GM12878 (cell line): ENCODE results near the gene DLG2. TPM values are rescaled to one million over a fixed set of nuclear protein-coding genes. Genes with fewer than 3 reads are reported as not detected.

Experiments used
- ATAC-seq: fragments of 200-7000 bp; cut with Tn5 transposase; 3 replicates; pipeline ENCODE4 v1.9.1; 2020; ENCODE audit warnings: mild to moderate bottlenecking, moderate library complexity
- BruUV-seq: library from RNA; stranded (reverse); fragments of 400-500 nt; replicated peaks from 2 replicates; lab custom pipeline; 2021; lab: Mats Ljungman, UMichigan
- CTCF ChIA-PET: fragments of 300-600 bp; sonication (Branson Sonifier 250); formaldehyde crosslinking; extraction: SDS; loops from one replicate; lab custom pipeline; 2021; ENCODE audit warnings: inconsistent platforms; lab: Yijun Ruan, JAX
- POLR2A ChIA-PET: fragments of 350-600 bp; formaldehyde crosslinking; extraction: SDS; loops from one replicate; lab custom pipeline; 2021; ENCODE audit warnings: inconsistent platforms; lab: Charles Lee
- RAD21 ChIA-PET: fragments of 300-600 bp; sonication (Branson Sonifier 250); formaldehyde crosslinking; loops from one replicate; lab custom pipeline; 2023; ENCODE audit warnings: antibody characterized with exemption; ENCODE audit not compliant: unreplicated experiment; lab: Charles Lee
- SMC1A ChIA-PET: fragments of 300-600 bp; sonication (Branson Sonifier 250); formaldehyde crosslinking; loops from one replicate; lab custom pipeline; 2023; ENCODE audit not compliant: unreplicated experiment, uncharacterized antibody; lab: Charles Lee
- DNase-seq: peaks from one replicate; pipeline ENCODE4 v3.0.0-alpha.2; 2011; ENCODE audit warnings: low read depth, low spot score
- FAIRE-seq: peaks from 3 replicates; lab custom pipeline; 2011; peaks lifted over from hg19 to GRCh38; lab: Jason Lieb, UNC
- H2AFZ ChIP-seq: 2 replicates; pipeline ENCODE4 v1.6.0; 2011; ENCODE audit warnings: low read depth, low read length, control low read depth; ENCODE audit not compliant: control insufficient read depth
- H3K27ac ChIP-seq: 2 replicates; pipeline ENCODE4 v1.5.1; 2011; ENCODE audit warnings: control low read depth; ENCODE audit not compliant: control insufficient read depth, insufficient read depth
- H3K27me3 ChIP-seq, 2 experiments: replicated peaks in 1 of 2; 2 replicates each; pipeline versions ENCODE4 v1.6.0 to v1.6.1; 2011; ENCODE audit warnings: low read length in 1 of 2; ENCODE audit not compliant: control insufficient read depth in 2 of 2, insufficient read depth in 2 of 2
- H3K36me3 ChIP-seq, 2 experiments: 2 replicates each; pipeline ENCODE4 v1.5.1; 2011; ENCODE audit warnings: low read length in 1 of 2; ENCODE audit not compliant: control insufficient read depth in 2 of 2, insufficient read depth in 2 of 2
- H3K4me1 ChIP-seq: 2 replicates; pipeline ENCODE4 v1.6.1; 2011; ENCODE audit warnings: mild to moderate bottlenecking, low read length, moderate library complexity, mixed read lengths; ENCODE audit not compliant: control insufficient read depth, insufficient read depth
- H3K4me2 ChIP-seq: 2 replicates; pipeline ENCODE4 v1.6.0; 2011; ENCODE audit warnings: control low read depth; ENCODE audit not compliant: control insufficient read depth, insufficient read depth
- H3K4me3 ChIP-seq: fragments of 200-600 bp; sonication (generic); 2 replicates; pipeline ENCODE4 v1.5.1; 2016
- H3K79me2 ChIP-seq: 2 replicates; pipeline ENCODE4 v1.6.0; 2011; ENCODE audit warnings: low read length; ENCODE audit not compliant: control insufficient read depth, insufficient read depth
- H3K9ac ChIP-seq: 2 replicates; pipeline ENCODE4 v1.8.0; 2011; ENCODE audit warnings: low read length, control low read depth, mixed read lengths; ENCODE audit not compliant: control insufficient read depth, insufficient read depth
- H3K9me3 ChIP-seq: replicated peaks from 3 replicates; pipeline ENCODE4 v1.5.1; 2011; ENCODE audit warnings: mild to moderate bottlenecking, low read length; ENCODE audit not compliant: control insufficient read depth, insufficient read depth
- H4K20me1 ChIP-seq: 2 replicates; pipeline ENCODE4 v1.6.0; 2011; ENCODE audit not compliant: control insufficient read depth, insufficient read depth
- BCL3 ChIP-seq: IDR thresholded peaks from 2 replicates; pipeline ENCODE4 v1.6.1; 2011; ENCODE audit warnings: borderline replicate concordance, low read depth, mild to moderate bottlenecking, moderate library complexity, low read length; ENCODE audit not compliant: insufficient read depth, poor library complexity, severe bottlenecking
- CEBPB ChIP-seq, 2 experiments: fragments of 150-350 bp in 1 of 2; IDR thresholded peaks; 2 replicates each; pipeline ENCODE4 v1.6.1; 2012 to 2014; ENCODE audit warnings: low read depth in 2 of 2, low read length in 2 of 2, borderline replicate concordance in 1 of 2, inconsistent platforms in 1 of 2
- CREM ChIP-seq: IDR thresholded peaks from 2 replicates; pipeline ENCODE4 v1.6.1; 2014; ENCODE audit warnings: antibody characterized with exemption, low read depth
- DPF2 ChIP-seq: fragments of 450-650 bp; IDR thresholded peaks from 2 replicates; pipeline ENCODE4 v1.6.1; 2017; ENCODE audit warnings: mild to moderate bottlenecking
- EED ChIP-seq: sonication (generic); IDR thresholded peaks from 2 replicates; pipeline ENCODE4 v1.6.1; 2016; ENCODE audit warnings: antibody characterized with exemption, low read depth
- JUNB ChIP-seq: IDR thresholded peaks from 2 replicates; pipeline ENCODE4 v1.6.1; 2016; ENCODE audit warnings: antibody characterized with exemption, mild to moderate bottlenecking
- KAT2A ChIP-seq: conservative IDR thresholded peaks from 2 replicates; pipeline ENCODE4 v1.6.1; 2011; ENCODE audit warnings: low read depth, low read length; ENCODE audit not compliant: control insufficient read depth
- LARP7 ChIP-seq: fragments of 450-650 bp; IDR thresholded peaks from 2 replicates; pipeline ENCODE4 v1.6.1; 2017; ENCODE audit warnings: mild to moderate bottlenecking
- POLR2A ChIP-seq: IDR thresholded peaks from 2 replicates; pipeline ENCODE4 v1.6.1; 2011; ENCODE audit warnings: low read depth, mild to moderate bottlenecking, low read length
- RCOR1 ChIP-seq: conservative IDR thresholded peaks from 2 replicates; pipeline ENCODE4 v1.6.1; 2012; ENCODE audit warnings: low read depth, low read length, improper control_type of control experiment
- RUNX3 ChIP-seq: IDR thresholded peaks from 2 replicates; pipeline ENCODE4 v1.6.1; 2012; ENCODE audit warnings: low read length, inconsistent platforms
- SKIL ChIP-seq: fragments of 450-650 bp; IDR thresholded peaks from 2 replicates; pipeline ENCODE4 v1.6.1; 2017; ENCODE audit warnings: mild to moderate bottlenecking, low read depth, inconsistent platforms; ENCODE audit not compliant: poor library complexity, severe bottlenecking
- SMC3 ChIP-seq: IDR thresholded peaks from 2 replicates; pipeline ENCODE4 v1.6.1; 2011; ENCODE audit warnings: low read length, improper control_type of control experiment, borderline replicate concordance
- TARDBP ChIP-seq: IDR thresholded peaks from 2 replicates; pipeline ENCODE4 v1.6.1; 2016; ENCODE audit warnings: borderline replicate concordance
- ZNF622 ChIP-seq: fragments of 450-650 bp; IDR thresholded peaks from 2 replicates; pipeline ENCODE4 v1.6.1; 2017; ENCODE audit warnings: mild to moderate bottlenecking, inconsistent platforms
- WGBS: methylation state at CpG from one replicate; pipeline ENCODE4 v1.1.6; 2016; ENCODE audit warnings: low lambda C conversion rate; ENCODE audit not compliant: insufficient replicate concordance, insufficient coverage; ENCODE audit errors: missing lambda C conversion rate; 5-methylcytosine and 5-hydroxymethylcytosine counted together
- in situ Hi-C: fragments of 300-500 bp; cut with MboI; formaldehyde crosslinking; loops from 9 replicates; pipeline ENCODE4 v1.14.3; 2018; ENCODE audit warnings: mixed read lengths
- intact Hi-C: fragments of 100-400 bp; cut with micrococcal nuclease; formaldehyde crosslinking; loops from one replicate; pipeline ENCODE4 v1.14.2; 2022; ENCODE audit not compliant: unreplicated experiment
- polyA plus RNA-seq, 11 experiments: library from polyadenylated mRNA; depleted of rRNA in 4 of 11; unstranded in 6 of 11; stranded (reverse) in 5 of 11; fragments of >200 nt; fragmentation: Nextera tagmentation in 4 of 11; fragmentation: Illumina TruSeq in 1 of 11; extraction: Ambion mirVana in 4 of 11; extraction: Trizol in 1 of 11; gene quantifications; 1 replicate in 1 of 11; 2 replicates in 10 of 11; pipeline versions ENCODE4 v1.2.1 to v1.2.3, GENCODE V29; 2011 to 2016; ENCODE audit warnings: inconsistent platforms in 2 of 11, missing spikeins in 2 of 11, low read depth in 1 of 11
- total RNA-seq, 4 experiments: library from RNA; depleted of rRNA in 3 of 4; stranded (reverse); fragments of >200 nt in 3 of 4; fragmentation: Illumina TruSeq in 1 of 4; extraction: Trizol in 1 of 4; gene quantifications; 2 replicates each; pipeline versions ENCODE4 v1.2.1 to v1.2.3, GENCODE V29; 2013 to 2021

DLG2 gene
- total and polyA plus RNA-seq, 10 of the 15 experiments (the other 5 are each of a cell fraction or from before 2014, with no cell fraction given) = 0.09 to 0.98 (median 0.35) TPM

- H3K4me1 ChIP-seq = no peaks in the 10 kb centered on the region
- H3K27me3 ChIP-seq = no peaks in the 10 kb centered on the region
- intact Hi-C loops = no loop called here
- ATAC-seq = no peak
- no peaks in the 10 kb centered on the region for H3K9me3 ChIP-seq
- H2AFZ ChIP-seq = no peak overlapping the region
- H3K79me2 ChIP-seq = no peaks in the 10 kb centered on the region
- ChIA-PET POLR2A (no interaction called here), SMC1A (interaction anchor here (0.6 kb wide), 2 partner anchors 100 to 748 kb away, joined by 3 to 4 read pairs; no protein-coding TSS in a partner anchor), CTCF (no interaction called here), RAD21 (no interaction called here)
- no peak for DNase-seq
- no peak overlapping the region for H3K9ac ChIP-seq
- BruUV-seq = no TSS peak
- no peaks in the 10 kb centered on the region for H3K36me3 ChIP-seq
- in situ Hi-C loops = no loop called here
- no peak for TF ChIP-seq CEBPB (IDR thresholded peaks at IDR 0.05; ENCODE audit: borderline replicate concordance in 1 of 2, low read depth in 2 of 2, low read length in 2 of 2)
- no peak for TF ChIP-seq POLR2A
- TF ChIP-seq RCOR1 = no peak
- TF ChIP-seq TARDBP = no peak
- no peaks in the 10 kb centered on the region for H4K20me1 ChIP-seq
- no peak overlapping the region for H3K4me3 ChIP-seq
- no peak overlapping the region for H3K4me2 ChIP-seq
- FAIRE-seq = no peak
- no peak overlapping the region for H3K27ac ChIP-seq
These were observed 790.8 kb downstream of the DLG2 start for GRCh38 chr11:84836371-84836770.

GRCh38 chr11:84833488-84834088, 793.6 kb downstream of the DLG2 start:
- Histone ChIP-seq H2AFZ (no peak overlapping the region), H3K4me1 (no peaks in the 10 kb centered on the region), H3K4me2 (no peak overlapping the region), H3K27me3 (no peaks in the 10 kb centered on the region), H3K4me3 (no peak overlapping the region), H3K9me3 (no peaks in the 10 kb centered on the region), H3K27ac (no peak overlapping the region), H3K79me2 (no peaks in the 10 kb centered on the region), H4K20me1 (no peaks in the 10 kb centered on the region), H3K36me3 (no peaks in the 10 kb centered on the region), H3K9ac (no peak overlapping the region)
- in situ Hi-C loops = no loop called here
- no peak for ATAC-seq
- SMC1A ChIA-PET = interaction anchor here (0.6 to 0.9 kb wide), 2 partner anchors 14 to 331 kb away, joined by 3 to 4 read pairs; no protein-coding TSS in a partner anchor
- no peak for FAIRE-seq
- RAD21 ChIA-PET = no interaction called here
- intact Hi-C loops = no loop called here
- no TSS peak for BruUV-seq
- POLR2A ChIA-PET = no interaction called here
- 50% methylated on average over 2 of the region's 2 CpGs for WGBS
- DNase-seq = no peak
- CTCF ChIA-PET = no interaction called here
- TF ChIP-seq LARP7 (no peak), JUNB (no peak), SKIL (no peak), SMC3 (no peak), KAT2A (no peak), ZNF622 (no peak), CREM (no peak), BCL3 (no peak), DPF2 (no peak), RUNX3 (no peak), EED (no peak)
